NCI-H2107 treated with DMSO at 0.1 percent for 48 hours (cell line): ENCODE measurements around the gene CBFA2T3.

Experiments used
- DNase-seq: peaks from one replicate; lab custom pipeline; 2025; ENCODE audit not compliant: unreplicated experiment; lab: John Stamatoyannopoulos, UW

Gene CBFA2T3

GRCh38 chr16:88842308-88842756 lies 134.7 kb downstream of the CBFA2T3 start:
- DNase-seq = peak; percentile 13

DNA sequence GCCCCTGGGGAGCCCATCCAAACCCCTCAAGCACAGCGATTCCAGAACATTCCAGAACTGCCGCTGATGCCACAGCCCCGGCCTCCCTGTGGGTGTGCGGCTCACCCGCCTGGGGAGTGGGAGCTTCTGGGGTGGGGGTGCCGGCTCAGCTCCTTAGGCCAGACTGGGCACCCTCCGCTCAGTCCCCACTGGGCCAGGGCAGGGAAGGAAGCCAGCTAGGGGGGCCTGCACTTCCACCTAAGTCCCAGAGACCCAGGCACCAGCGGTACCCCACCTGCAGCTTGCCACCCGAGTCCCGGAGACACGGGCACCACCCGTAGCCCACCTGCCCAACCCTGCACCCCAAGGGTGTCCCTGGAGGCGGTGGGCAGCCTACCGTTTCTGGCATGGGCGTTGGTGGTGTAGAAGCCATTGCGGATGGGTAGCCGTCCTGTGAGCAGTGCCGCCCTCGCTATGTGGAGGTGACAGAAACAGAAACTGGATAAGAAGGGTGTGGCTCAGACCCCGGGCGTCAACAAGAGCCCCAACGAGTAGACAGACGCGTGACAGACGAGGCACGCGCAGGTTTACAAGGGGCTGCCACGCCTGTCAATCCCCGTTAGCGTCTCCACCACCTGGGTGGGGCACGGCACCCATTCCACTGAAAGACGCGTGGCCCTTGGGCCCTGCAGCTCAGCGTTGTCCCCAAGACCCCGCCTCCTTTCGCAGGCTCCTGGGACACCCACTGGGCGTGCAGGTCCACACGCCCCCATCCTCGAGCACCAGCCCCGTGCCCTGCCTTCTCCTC lies 135.3 kb downstream of the CBFA2T3 start:
- DNase-seq = no peak

- DNase-seq = no peak
These were observed 136.3 kb downstream of the CBFA2T3 start for GRCh38 chr16:88840600-88841215.

DNA sequence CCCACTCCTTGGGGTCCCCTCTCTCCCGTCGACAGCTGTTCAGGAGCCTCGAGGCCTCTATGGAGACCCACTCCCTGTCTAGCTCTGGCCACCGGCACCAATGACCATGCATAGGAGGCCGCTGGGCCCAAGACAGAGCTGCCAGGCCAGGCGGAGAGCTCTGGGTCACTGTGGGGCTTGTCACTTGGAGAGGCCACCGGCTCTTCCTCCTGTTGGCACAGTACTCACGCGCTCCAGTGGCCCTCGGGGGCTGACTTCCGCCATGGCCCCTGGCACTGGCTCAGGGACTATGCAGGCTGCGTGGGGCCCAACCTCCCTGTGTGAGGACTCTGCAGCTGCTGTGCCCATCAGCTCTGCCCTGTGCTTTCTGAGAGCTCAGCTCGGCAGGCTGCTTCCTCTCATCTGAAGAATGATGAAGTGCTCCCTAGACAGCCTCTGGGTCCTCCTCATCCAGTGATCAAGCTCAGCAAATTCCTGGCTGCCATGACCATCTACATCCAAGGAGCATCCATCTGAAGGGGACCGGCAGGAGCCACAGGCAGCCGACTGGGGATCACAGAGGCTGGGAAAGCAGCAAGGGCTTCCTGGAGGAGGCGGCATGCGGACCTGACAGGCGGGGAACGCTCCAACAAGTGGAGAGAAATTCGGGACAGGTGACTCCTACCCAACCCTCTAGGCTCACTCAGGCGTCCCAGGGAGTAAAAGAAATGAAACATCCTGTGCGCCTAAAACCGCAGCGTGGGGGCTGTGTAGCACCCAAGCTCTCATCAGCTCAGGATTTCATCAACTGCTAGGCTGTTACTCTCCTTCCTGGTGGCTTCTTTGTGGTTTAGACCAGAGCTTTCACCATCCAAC lies 137.0 kb downstream of the CBFA2T3 start:
- no peak for DNase-seq

GRCh38 chr16:88839026-88839529 lies 137.9 kb downstream of the CBFA2T3 start:
- no peak for DNase-seq

DNA sequence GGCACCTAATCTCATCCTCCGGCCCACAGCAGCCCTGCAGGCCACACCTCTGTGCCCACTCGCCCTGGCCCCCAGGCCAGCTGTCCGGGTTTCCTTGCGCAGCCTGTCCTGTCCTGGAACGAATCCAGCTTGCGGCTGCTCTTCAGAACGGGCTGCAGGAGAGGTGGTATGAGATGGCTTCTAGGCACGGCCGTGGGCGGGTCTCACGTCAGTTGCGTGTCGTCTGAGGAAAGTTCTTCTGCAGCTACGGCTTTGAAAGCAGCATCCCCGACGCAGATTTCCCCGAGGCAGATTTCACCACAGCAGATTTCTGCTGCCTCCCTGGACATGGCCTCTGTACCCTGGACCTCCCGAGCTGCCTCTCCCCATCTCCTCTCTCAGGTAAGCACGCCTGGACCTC lies 138.4 kb downstream of the CBFA2T3 start:
- no peak for DNase-seq

DNA sequence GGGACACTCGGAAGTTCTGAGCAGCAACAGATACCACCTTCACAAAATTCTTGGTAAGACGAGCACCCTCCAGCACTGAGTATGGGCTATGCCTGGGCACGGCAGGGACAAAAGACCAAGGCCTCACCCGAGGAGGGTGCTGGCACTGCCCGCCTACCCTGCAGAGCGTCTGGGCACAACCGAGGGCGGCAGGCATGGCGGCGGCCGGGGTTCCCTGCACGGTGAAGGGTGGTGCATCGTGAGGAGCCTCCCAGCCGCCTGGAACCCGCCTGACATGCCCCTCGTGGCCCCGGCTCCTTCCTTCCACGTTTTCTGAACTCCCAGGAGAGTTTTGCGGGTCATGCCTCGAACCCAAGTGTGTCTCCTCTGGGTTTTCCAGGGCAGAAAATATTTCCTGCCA lies 139.2 kb downstream of the CBFA2T3 start:
- DNase-seq = no peak

DNA sequence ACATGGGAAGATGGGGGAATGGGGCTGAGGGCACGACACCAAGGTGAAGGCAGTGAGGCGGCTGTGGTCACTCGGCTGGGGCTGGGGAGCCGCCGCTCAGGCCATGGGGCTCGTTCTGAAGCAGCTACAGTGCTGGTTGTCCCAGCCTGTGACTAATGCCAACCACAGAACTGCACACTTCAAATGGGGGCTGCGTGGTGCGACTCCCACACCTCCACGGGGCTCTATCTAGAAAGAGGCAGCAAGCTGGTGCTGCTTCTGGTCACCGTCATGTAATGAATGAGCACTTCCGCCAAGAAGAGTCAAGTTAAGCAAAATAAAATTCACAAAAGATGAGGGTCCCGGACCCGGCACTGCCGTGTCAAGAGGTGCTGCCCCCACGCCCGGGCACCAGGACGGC lies 140.2 kb downstream of the CBFA2T3 start:
- DNase-seq = no peak

DNA sequence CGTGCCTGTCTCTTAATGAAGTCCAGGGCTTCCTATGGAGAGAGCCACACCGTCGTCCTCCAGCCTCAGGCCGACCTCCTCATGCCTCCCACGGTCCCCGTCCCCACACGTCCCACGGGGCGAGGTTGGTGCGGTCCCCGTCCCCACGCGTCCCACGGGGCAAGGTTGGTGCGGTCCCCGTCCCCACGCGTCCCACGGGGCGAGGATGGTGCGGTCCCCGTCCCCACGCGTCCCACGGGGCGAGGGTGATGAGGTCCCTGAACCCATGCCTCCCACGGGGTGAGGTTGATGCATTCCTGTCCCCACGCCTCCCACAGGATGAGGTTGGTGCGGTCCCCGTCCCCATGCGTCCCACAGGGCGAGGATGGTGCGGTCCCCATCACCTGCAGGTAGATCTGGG lies 141.2 kb downstream of the CBFA2T3 start:
- no peak for DNase-seq

DNA sequence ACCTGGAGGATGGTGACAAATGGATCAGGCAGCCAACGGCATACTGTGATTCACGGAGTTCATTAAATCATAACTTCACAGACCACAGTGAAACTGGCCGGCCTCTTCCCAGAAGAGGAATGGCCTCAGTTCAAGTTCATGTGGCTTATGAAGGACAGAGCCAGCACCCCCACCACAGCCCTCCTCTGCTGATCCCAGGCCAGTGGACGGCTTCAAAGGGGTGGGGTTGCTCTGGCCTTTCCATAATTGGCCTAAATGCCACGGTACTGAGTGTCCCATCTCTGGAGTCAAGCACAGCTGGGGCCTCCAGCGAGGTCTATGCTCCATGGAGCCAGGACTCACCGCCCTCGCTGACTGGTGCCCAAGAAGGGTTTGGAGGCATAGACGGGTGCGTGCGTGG lies 141.6 kb downstream of the CBFA2T3 start:
- no peak for DNase-seq

DNA sequence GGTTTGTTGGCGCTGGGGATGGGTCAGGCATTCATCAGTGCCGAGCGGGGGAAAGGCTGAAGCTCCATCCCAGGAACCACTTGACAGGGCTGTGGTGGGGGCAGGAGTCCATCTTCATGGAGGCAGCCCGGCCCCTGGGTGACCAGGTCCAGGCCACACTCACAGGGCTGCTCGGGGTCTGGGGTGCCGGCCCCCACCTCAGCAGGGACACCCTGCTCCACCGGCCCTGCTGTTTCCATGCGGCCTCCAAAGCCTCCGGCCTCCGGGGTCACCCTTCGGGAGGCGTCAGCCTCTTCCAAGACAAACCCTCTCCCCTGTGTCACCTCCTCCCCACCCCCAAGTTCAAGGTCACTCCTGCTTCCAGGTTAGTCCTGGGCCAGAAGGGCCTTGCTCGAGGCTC lies 142.3 kb downstream of the CBFA2T3 start:
- DNase-seq = no peak

- no peak for DNase-seq
These were observed 143.9 kb downstream of the CBFA2T3 start for GRCh38 chr16:88833086-88833485.

- DNase-seq = no peak
These were observed 145.2 kb downstream of the CBFA2T3 start for GRCh38 chr16:88831838-88832237.

GRCh38 chr16:88830783-88831182 lies 146.2 kb downstream of the CBFA2T3 start:
- no peak for DNase-seq

- DNase-seq = no peak
These were observed 146.7 kb downstream of the CBFA2T3 start for GRCh38 chr16:88830258-88830657.

DNA sequence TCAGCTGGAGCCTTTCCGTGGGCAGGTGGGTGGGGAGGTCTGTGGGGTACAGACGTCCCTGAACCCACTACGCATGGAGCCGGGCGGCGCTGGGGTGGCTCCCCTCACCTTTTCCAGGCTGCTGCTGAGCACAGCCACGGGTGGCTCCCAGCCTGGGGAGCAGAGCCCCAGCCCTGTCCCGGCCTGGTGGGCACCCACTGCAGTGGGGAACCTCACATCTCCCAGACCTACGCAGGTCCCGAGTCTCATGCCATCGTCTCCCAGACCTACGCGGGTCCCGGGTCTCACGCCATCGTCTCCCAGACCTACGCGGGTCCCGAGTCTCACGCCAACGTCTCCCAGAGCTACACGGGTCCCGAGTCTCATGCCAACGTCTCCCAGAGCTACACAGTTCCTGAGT lies 148.3 kb downstream of the CBFA2T3 start:
- no peak for DNase-seq

DNA sequence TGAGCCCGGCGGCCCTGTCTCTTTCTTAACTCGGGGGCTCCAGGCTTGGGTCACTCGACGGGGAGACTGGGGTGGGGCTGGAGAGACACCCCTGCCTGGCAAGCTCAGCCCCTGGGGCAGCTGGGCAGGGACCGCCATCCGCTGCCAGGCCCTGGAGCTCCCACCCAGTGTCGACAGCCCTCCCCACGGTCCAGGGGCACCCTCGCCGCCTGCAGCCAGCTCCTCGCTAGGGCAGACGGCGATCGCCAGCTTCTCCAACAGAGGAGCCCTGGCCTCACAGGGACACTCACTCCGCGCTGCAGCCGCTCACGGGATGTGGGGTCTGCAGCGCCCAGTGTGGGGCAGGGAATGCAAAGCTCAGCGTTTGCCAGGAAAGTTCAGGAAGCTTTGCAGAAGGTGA lies 149.3 kb downstream of the CBFA2T3 start:
- no peak for DNase-seq

DNA sequence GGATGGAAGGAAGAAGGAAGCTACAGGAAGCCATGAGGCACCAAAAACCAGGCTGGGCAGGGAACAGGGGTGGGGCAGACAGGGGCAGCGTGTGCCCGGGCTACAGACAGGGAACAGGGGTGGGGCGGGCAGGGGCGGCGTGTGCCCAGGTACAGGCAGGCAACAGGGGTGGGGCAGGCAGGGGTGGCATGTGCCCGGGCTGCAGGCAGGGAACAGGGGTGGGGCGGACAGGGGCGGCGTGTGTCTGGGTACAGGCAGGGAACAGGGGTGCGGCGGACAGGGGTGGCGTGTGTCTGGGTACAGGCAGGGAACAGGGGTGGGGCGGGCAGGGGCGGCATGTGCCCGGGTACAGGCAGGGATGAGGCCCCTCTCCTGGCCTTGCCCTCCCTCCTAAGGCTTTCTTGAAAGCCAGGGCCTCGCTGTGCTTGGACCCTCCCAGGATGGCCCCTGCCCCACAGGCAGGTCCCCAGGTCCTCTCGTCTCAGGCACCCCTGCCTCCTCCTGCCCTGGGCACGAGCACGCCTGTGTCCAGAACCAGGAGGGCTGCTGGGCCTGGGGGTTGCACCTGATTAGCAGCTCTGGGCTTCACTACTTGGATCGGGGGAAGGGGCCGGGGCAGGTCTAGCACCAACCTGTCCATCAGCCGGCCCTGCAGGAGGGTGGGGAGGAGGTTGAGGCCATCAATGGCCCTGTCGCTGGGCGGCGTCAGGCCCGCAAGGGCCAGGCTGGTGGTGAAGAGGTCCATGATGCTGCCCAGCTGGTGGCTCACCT lies 150.8 kb downstream of the CBFA2T3 start:
- no peak for DNase-seq

- DNase-seq = no peak
These were observed 151.9 kb downstream of the CBFA2T3 start for GRCh38 chr16:88825146-88825545.
